Adipocyte (in vitro differentiated cells): Measurements from ENCODE around the gene RPL35.

ENCODE experiments used
- DNase-seq: peaks from one replicate; pipeline ENCODE4 v3.0.0-alpha.2; 2015; ENCODE audit warnings: low read depth
- H3K27me3 ChIP-seq: replicated peaks from 2 replicates; pipeline ENCODE4 v1.7.0; 2013; ENCODE audit warnings: mild to moderate bottlenecking, low read length, moderate library complexity; ENCODE audit not compliant: control insufficient read depth, insufficient read depth
- H3K36me3 ChIP-seq: 2 replicates; pipeline ENCODE4 v1.7.0; 2013; ENCODE audit warnings: low read length, mild to moderate bottlenecking, moderate library complexity; ENCODE audit not compliant: control insufficient read depth, insufficient read depth, severe bottlenecking
- H3K4me1 ChIP-seq: 2 replicates; pipeline ENCODE4 v1.7.0; 2013; ENCODE audit warnings: mild to moderate bottlenecking, low read length, moderate library complexity; ENCODE audit not compliant: control insufficient read depth, insufficient read depth
- H3K4me3 ChIP-seq: 2 replicates; pipeline ENCODE4 v1.7.0; 2013; ENCODE audit warnings: mild to moderate bottlenecking, low read length, moderate library complexity
- H3K9ac ChIP-seq: 2 replicates; pipeline ENCODE4 v1.7.0; 2013; ENCODE audit warnings: mild to moderate bottlenecking, low read length, moderate library complexity
- H3K9me3 ChIP-seq: 2 replicates; pipeline ENCODE4 v1.7.0; 2013; ENCODE audit warnings: mild to moderate bottlenecking, low read length, moderate library complexity; ENCODE audit not compliant: control insufficient read depth

Gene RPL35

DNA sequence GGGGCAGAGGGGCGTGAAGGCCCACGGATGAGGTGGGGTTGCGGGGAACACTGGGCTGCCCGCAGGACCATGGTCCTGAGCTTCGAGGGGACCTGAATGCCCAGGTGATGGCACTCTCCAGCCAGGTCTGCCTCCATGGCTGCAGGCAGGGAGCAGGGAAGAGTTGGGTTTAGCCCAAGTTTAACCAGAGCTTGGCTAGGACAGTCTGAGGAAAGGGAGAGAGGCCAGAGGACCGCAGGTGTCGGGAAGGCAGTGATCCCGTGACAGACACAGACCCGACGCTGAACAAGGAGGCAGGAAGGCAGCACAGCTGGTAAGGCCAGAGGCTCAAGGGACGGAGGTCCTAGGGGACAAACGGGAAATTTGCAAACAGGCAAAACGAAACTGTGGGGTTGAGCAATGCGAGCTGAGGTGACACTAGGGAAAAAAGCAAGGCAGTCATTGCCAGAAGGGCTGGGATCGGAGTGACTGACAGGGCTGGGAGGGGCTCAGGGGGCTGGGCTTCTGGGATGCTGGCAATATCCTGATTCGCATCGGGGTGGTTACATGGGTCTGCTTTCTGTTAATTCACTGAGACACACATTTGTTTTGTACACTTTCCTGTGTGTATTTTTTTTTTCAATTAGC lies 25.2 kb upstream of the RPL35 start:
- H3K27me3 ChIP-seq = no peaks in the 10 kb centered on the region
- no peak overlapping the region for H3K9ac ChIP-seq
- no peak for DNase-seq
- H3K4me1 ChIP-seq = no peaks in the 10 kb centered on the region
- no peak overlapping the region for H3K4me3 ChIP-seq
- peaks cover 77% of the 10 kb centered on the region for H3K36me3 ChIP-seq
- no peaks in the 10 kb centered on the region for H3K9me3 ChIP-seq

DNA sequence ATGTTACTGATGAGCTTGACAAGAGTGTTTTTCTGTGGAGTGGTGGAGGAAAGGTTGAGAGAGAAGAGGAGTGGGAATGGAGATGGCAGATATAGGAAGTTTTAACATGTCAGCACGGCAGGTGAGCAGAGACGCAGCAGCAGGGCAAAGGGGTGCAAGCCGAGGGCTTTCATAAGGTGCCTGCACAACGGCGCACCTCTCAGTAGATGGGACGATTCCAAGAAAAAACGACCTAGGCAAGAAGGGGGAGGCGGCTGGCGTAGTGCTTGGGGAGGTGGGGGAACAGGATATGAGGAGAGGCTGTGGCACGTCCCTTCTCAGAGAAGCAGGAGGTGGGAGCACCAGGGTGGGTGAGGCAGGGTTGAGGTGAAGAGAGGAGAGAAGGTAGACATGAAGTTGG lies 24.7 kb upstream of the RPL35 start:
- Histone ChIP-seq H3K4me3 (no peak overlapping the region), H3K9ac (no peak overlapping the region), H3K36me3 (peaks cover 82% of the 10 kb centered on the region), H3K4me1 (no peaks in the 10 kb centered on the region), H3K27me3 (no peaks in the 10 kb centered on the region), H3K9me3 (no peaks in the 10 kb centered on the region)
- no peak for DNase-seq

DNA sequence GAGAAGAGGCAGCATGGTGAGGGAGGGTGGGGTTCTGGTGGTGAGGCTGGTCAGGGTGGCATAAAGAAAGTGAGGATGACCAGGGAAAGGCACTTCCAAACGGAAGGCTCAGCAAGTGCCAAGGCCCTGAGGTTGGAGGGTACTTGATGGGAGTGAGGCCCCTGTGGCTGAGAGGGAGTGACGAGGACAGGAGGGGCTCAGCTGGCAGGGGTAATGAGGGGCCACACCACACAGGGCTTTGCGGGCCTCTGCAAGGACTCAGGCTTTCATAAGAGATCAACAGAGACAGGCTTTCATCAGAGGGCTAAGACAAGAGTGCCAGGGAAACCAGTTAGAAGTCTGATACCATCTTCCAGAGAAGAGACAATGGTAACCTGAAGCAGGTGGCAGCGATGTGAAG lies 23.8 kb upstream of the RPL35 start:
- no peak overlapping the region for H3K9ac ChIP-seq
- no peak overlapping the region for H3K4me3 ChIP-seq
- no peak for DNase-seq
- peaks cover 82% of the 10 kb centered on the region for H3K36me3 ChIP-seq
- no peaks in the 10 kb centered on the region for H3K27me3 ChIP-seq
- no peaks in the 10 kb centered on the region for H3K4me1 ChIP-seq
- H3K9me3 ChIP-seq = no peaks in the 10 kb centered on the region

DNA sequence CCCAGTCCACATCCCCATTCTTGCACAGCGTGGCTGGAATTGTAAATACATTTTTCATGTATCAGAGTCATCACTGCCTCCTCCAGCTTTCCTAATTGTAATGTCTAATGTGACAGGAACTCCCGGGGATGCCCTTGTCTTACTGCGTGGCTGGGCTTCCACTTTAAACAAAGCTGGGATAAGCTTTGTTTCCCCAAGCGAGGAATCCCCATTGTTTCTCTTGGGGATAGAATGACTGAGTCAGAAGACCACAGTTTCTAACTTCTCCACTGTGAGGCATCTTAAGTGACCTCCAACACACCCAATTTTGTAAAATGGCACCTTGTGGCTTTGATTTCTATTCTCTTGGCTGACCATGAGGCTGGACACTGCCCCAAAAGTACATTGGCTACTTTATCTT lies 22.6 kb upstream of the RPL35 start:
- no peaks in the 10 kb centered on the region for H3K27me3 ChIP-seq
- H3K4me1 ChIP-seq = no peaks in the 10 kb centered on the region
- peaks cover 82% of the 10 kb centered on the region for H3K36me3 ChIP-seq
- no peak overlapping the region for H3K4me3 ChIP-seq
- DNase-seq = no peak
- H3K9me3 ChIP-seq = no peaks in the 10 kb centered on the region
- H3K9ac ChIP-seq = no peak overlapping the region

DNA sequence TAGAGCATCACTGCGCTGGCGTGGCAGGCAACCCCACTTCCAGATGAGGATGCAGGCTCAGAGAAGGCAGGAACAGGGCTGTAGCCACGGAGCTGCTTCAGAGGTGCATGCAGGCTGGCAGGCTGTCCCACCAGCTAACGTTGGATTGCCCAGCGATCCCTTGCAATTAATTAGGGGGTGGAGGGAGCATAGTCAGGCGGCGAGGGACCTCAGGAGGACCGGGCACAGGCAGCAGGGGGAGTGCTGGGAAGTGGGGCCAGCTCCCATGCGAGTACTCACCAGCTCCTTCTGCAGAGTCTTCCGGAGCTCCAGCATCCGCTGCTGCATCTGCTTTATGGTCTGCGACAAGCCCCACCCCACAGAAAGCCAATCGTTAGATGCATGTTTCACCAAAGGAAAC lies 20.5 kb upstream of the RPL35 start:
- no peaks in the 10 kb centered on the region for H3K9me3 ChIP-seq
- peaks cover 82% of the 10 kb centered on the region for H3K36me3 ChIP-seq
- no peaks in the 10 kb centered on the region for H3K27me3 ChIP-seq
- DNase-seq = no peak
- no peak overlapping the region for H3K9ac ChIP-seq
- H3K4me1 ChIP-seq = peaks cover 4% of the 10 kb centered on the region
- no peak overlapping the region for H3K4me3 ChIP-seq

DNA sequence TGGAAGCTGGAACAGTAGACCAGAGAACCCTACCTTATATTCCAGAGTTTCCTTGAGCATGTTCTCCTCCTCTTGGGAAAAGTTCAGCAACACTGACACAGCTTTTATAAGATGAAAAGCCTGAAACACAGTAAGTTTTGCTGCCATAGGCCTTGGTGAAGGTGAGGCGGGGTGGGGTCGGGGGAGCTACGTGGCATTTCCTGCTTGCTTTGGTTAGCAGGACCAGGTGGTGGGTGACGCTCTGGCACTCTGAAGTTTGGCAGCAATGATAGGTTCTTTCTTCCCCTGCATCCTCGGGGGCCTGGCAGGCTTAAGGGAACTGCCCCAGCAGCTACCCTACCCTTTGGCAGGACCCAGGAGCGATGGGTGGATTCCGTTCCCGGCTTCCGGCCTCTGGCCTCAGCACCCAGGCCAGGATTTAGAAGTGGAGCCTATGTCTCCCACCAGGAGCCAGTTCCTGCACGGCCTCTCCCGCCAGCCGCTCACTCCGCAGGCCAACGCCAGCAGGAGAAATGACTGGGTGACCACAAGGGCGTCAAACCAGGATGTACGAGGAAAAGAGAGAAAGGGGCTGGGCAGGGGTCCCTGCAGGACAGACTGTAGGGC lies 19.5 kb upstream of the RPL35 start:
- DNase-seq = no peak
- peaks cover 82% of the 10 kb centered on the region for H3K36me3 ChIP-seq

DNA sequence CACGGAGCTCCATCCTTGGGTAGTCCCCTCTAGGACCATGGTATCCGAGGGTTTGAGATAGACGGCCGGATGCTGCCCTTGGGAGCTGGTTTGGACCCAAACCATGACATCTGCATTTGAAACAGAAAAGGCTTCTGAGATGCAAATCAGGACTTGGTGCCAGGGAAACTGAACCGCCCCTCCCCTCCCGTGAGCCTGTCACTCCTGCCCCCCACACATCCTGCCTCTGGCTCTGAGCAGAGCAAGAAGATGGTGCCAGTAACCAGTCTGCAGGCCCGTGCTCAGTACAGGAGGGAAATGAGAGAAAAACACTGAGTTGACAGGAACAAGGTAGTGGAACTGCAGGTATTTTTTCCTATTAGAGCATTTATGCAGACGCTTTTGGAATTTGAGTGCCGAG lies 18.7 kb upstream of the RPL35 start:
- Histone ChIP-seq H3K9me3 (no peaks in the 10 kb centered on the region), H3K36me3 (peaks cover 83% of the 10 kb centered on the region), H3K9ac (no peak overlapping the region), H3K27me3 (no peaks in the 10 kb centered on the region), H3K4me3 (no peak overlapping the region), H3K4me1 (peaks cover 4% of the 10 kb centered on the region)
- no peak for DNase-seq

More for the DNA sequence above, 19.5 kb upstream of the RPL35 start:
- Histone ChIP-seq H3K9me3 (no peaks in the 10 kb centered on the region), H3K27me3 (no peaks in the 10 kb centered on the region), H3K9ac (no peak overlapping the region), H3K4me1 (peaks cover 4% of the 10 kb centered on the region), H3K4me3 (no peak overlapping the region)

DNA sequence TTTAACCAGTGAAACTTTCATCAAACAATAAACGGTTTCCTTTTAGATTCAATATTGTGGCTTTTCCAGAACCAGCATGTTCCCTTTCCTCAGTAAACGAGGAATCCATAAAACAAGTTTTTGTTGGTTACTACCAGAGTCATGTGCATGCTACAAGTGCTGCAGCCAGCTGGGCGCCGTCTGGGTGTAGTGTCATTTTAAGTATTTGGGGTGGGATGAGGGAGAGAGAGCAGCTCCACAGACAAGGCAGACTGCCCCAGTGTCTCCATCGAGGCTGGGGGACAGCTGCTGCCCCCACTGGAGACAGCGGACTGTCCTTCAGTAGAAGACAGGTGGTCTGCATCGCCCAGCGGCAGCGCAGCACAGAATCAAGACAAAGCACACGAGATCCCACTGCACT lies 17.5 kb upstream of the RPL35 start:
- Histone ChIP-seq H3K36me3 (peaks cover 84% of the 10 kb centered on the region), H3K27me3 (no peaks in the 10 kb centered on the region), H3K9ac (no peak overlapping the region), H3K4me1 (peaks cover 4% of the 10 kb centered on the region), H3K4me3 (no peak overlapping the region), H3K9me3 (no peaks in the 10 kb centered on the region)
- no peak for DNase-seq

DNA sequence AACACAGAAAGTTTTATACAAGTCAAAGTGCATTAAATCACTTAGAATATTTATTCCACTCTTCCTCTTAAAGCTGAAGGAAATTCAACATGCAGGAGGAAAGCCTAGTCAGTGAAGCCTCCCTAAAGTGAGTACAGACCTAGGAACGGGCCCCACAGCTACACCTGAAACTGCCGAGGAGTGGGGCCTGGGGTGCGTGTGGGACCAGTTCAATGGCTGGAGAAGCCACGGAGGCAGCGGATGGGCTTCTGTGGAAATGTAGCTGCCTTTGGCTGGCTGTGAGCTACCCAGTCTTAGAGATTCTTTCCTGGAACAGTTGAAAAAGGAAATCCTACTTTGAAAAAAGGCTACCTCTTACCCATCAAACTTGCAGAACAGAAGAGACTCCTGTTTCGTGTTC lies 16.8 kb upstream of the RPL35 start:
- no peak overlapping the region for H3K9ac ChIP-seq
- H3K9me3 ChIP-seq = no peaks in the 10 kb centered on the region
- no peaks in the 10 kb centered on the region for H3K27me3 ChIP-seq
- H3K4me1 ChIP-seq = peaks cover 4% of the 10 kb centered on the region
- no peak for DNase-seq
- no peak overlapping the region for H3K4me3 ChIP-seq
- H3K36me3 ChIP-seq = peaks cover 90% of the 10 kb centered on the region

DNA sequence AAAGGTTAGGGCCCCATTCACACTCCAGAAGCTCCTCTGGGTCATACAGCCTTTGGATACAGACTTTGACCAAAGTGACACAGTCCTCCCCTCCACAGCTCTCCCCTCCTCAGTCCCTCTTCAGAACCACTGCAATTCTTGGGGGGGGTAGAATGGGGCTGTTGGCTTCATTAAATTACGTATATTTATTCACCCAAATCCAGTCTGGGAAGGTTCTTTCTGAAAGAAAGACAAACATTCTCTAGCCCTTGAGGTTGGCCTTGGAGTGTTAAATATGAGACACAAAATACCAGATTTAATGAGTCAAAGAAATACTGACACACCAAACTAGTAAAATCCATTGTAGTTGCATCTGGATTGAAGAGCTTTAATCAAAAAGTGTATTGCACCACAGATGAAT lies 16.3 kb upstream of the RPL35 start:
- Histone ChIP-seq H3K36me3 (peaks cover 94% of the 10 kb centered on the region), H3K4me3 (no peak overlapping the region), H3K9me3 (no peaks in the 10 kb centered on the region), H3K27me3 (no peaks in the 10 kb centered on the region), H3K9ac (no peak overlapping the region), H3K4me1 (peaks cover 7% of the 10 kb centered on the region)
- peak; percentile 12 for DNase-seq

DNA sequence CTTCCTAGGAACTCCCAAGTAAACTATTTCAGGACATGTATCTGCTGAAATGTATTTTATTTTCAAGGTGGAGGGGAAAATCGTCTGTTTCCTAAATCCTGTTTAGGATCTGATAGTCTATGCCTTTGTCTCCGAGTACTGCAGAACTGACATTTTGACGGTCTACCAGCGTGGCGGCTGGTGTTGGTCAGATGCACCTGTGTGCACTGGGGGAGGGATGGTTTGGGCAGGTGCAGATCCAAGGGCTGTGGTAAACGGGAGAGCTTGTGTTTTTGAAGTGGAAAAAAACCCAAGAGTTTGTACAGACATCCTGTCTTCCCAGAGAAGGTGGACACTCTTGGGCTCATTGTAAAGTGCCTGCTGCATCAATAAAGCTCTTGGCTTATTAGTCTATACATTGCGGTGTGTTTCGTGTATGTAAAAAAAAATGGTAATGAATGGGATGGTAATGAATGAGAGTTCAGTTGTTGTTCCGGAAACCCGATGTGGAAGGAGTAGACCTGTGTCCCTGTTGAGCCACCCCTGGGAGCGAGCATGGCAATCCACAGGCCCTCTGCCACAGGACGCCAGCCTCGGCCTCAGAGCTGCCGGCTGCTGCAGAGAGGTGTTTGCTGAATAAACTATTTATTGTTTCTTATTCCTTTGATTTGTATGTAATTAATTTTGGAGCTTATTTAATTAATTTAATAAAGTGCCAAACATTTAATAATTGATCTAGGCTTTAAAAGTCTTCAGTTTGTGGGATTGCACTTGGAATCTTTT lies 15.4 kb upstream of the RPL35 start:
- DNase-seq = no peak
- Histone ChIP-seq H3K36me3 (peaks cover 88% of the 10 kb centered on the region), H3K9ac (no peak overlapping the region), H3K4me3 (no peak overlapping the region), H3K9me3 (no peaks in the 10 kb centered on the region), H3K27me3 (no peaks in the 10 kb centered on the region), H3K4me1 (peaks cover 14% of the 10 kb centered on the region)
